Measurements from ENCODE around the gene KLHL22.

Gene KLHL22

GRCh38 chr22:20448630-20449029 is 47.0 kb downstream of the KLHL22 start:
- DNase-seq (ENCODE audit: low read depth), result no peak

DNA sequence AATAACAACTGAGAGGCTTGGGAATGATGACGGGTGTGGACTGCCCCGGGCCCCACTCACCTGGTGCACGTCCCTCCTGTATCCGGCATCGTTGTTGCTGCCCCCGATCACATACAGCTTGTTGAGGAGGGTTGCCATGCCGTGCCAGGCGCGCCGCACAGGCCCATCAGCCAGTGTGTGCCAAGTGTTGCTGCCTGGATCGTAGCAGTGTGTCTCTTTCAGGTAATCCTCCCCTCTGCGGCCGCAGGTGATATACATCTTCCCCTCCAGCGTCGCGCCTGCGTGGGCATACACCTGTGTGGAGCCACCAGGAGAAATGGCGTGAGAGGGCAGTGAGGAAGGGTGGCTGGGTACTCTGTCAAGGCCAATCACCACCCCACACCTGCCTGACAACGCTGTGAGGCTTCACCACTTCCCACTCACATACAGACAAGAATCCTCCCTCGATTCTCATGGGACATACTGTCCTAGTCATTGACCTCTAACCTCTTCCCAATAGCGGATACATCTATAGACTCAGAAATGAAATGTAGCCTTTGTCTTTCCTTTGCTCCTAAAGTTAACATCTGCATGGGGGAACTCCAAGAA is 49.1 kb downstream of the KLHL22 start:
- DNase-seq (ENCODE audit: low read depth), result no peak

GRCh38 chr22:20444325-20444724 is 51.3 kb downstream of the KLHL22 start:
- DNase-seq (ENCODE audit: low read depth), result no peak

GRCh38 chr22:20442485-20443284 is 52.9 kb downstream of the KLHL22 start:
- no peak for DNase-seq (ENCODE audit: low read depth)

GRCh38 chr22:20441631-20442484 is 53.7 kb downstream of the KLHL22 start:
- no peak for DNase-seq (ENCODE audit: low read depth)

GRCh38 chr22:20440637-20441591 is 54.7 kb downstream of the KLHL22 start:
- DNase-seq (ENCODE audit: low read depth), result no peak

GRCh38 chr22:20439928-20440575 is 55.5 kb downstream of the KLHL22 start:
- no peak for DNase-seq (ENCODE audit: low read depth)

DNA sequence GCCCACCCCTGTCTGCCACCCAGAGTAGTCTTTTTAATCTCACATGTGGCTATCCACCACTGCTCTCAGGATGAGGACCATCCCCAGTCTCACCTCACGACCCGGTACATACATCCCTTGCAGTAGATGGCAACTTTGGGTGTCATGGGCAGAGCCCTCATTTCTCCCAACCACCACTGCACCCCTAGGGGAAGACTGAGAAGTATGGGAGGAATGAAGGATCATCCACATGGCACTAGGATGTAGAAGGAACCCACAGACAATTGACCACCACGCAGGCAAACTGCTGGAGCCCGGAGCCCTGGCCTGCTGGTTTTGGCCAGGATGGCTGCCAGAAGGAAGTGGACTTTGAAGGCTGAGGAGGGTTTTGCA is 56.1 kb downstream of the KLHL22 start:
- DNase-seq (ENCODE audit: low read depth), result no peak

DNA sequence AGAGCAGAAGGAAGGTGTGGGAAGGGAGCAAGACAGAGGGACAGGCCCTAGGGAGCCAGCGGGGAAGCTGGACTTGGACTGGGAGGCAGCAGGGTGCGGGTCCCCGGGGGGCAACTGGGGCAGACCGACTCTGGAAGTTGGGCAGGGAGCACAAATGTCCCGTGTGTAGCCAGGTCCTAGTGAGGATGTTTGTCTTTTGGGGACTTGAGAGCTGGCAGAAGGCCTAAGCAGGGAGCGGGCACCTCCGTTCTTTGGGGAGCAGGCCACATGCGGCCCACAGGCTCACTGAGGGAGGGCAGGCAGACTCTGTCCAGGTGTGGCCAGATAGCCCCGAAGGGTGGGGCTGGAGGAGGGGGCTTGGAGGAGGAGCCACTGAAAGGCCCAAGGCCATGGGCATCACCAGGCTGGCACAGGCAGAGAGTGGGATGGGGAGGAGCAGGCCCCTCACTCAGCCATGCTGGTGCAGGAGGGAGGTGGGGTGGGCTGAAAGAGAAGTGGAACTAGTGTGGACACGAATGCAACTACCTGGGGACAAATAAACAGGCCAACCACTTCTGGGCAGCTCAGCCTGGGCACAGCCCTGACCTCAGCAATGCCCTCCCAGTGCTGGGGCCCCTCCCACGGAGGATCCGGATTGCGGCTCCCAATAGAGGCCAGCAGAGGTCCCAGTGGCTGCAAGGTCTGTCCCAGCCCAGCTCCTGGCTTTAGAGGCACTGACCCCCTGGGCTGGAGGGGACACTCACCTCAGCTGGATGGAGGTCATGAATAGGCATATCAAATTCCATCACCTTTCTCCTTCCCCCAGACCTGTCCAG is 56.7 kb downstream of the KLHL22 start:
- no peak for DNase-seq (ENCODE audit: low read depth)

GRCh38 chr22:20438427-20438677 is 57.2 kb downstream of the KLHL22 start:
- no peak for DNase-seq (ENCODE audit: low read depth)

GRCh38 chr22:20437613-20438426 is 57.8 kb downstream of the KLHL22 start, which contains the start of gene SCARF2:
TSS of gene SCARF2 (minus strand) at chr22:20437825. CDS start at chr22:20437754, 71 bp downstream.
- DNase-seq (ENCODE audit: low read depth), result no peak

- DNase-seq (ENCODE audit: low read depth), result no peak
Measured at GRCh38 chr22:20436768-20437612, 58.6 kb downstream of the KLHL22 start.

DNA sequence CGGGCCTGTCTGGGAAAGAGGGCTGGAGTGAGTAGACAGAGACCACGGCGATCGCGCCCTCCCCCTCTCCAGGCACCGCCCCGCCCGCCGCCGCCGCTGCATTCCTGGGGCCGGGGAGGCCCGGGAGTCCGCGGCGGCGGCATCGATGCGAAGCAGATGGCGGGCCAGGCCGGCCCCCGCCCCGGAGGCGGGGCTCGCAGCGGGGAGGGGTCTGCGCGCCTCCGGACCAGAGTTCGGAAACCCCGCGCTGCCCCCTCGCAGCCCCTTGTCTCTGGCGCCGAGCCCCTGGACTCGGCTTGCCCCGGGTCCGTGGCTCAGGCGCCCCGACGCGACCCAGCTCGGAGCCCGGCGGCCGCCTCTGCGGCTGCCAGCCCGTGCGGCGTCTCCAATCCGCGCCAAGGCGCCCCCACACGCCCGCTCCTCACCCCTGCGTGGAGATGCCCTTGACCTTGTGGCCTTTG is 59.3 kb downstream of the KLHL22 start:
- DNase-seq (ENCODE audit: low read depth), result no peak

GRCh38 chr22:20435436-20436306 is 59.9 kb downstream of the KLHL22 start:
- no peak for DNase-seq (ENCODE audit: low read depth)

DNA sequence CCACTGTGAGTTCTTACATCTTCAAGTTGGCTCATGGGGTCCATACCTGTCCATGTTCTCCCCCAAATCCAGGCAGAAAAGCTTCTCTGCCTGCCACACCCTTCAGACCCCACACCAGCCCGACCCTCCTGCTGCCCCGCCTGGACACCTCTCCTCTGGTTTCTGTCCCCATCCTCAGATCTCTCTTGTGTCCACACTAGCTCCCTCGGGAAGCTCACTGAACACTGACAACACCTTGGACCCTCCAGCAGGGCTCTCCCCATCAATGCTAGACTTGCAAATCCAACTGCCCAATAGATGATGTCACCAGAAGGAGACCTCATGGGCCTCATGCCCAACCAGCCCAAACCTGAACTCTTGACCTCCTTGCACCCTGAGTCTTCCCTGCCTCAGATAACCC is 60.8 kb downstream of the KLHL22 start:
- no peak for DNase-seq (ENCODE audit: low read depth)

DNA sequence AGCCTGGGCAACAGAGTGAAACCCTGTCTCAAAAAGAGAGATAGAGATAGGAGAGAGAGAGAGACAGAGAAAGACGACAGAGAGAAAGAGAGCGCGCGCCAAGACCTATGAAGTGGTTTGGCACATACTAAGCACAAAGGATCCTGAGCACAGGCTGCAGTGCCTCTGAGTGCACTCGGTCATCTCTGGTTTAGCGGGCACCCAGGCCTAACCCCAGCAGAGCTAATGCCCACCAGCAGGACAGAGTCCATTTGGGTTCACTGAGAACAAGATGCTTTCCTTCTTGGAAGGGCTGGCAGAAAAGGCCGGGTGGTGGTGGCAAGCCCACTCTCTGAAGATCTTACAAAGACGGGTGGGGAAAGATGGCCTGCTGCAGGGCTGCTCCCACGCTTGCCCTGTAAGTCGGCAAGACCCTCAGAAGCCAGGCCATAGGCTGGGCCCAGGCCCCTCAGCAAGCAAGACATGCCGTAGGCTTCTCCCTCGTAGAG is 61.3 kb downstream of the KLHL22 start:
- no peak for DNase-seq (ENCODE audit: low read depth)

- DNase-seq (ENCODE audit: low read depth), result no peak
Measured at GRCh38 chr22:20433686-20434241, 61.8 kb downstream of the KLHL22 start.
